ENCODE results near the gene ATP8B4.

- no peak for TF ChIP-seq CTCF (IDR thresholded peaks at IDR 0.05)
- no peak for TF ChIP-seq EZH2 (IDR thresholded peaks at IDR 0.05; ENCODE audit: borderline replicate concordance, insufficient read depth, low read depth, low read length, poor library complexity, severe bottlenecking)
These were observed 2.6 kb downstream of the ATP8B4 start for GRCh38 chr15:50116477-50116876.

Data from B cell (primary cell).